Type B pancreatic cell (in vitro differentiated cells): ENCODE data around the gene RPS6KA6. TPM values are rescaled to one million over a fixed set of nuclear protein-coding genes. Genes with fewer than 3 reads are reported as not detected.

Experiments used
- DNase-seq: peaks from one replicate; pipeline ENCODE4 v3.0.0; 2021; ENCODE audit warnings: mixed read lengths; ENCODE audit not compliant: unreplicated experiment; ENCODE audit errors: extremely low spot score
- H3K27ac Mint-ChIP-seq: 2 replicates; pipeline ENCODE4 v1.8.0; 2021; ENCODE audit warnings: mild to moderate bottlenecking, mixed read lengths
- H3K27me3 Mint-ChIP-seq: 2 replicates; pipeline ENCODE4 v1.8.0; 2021; ENCODE audit warnings: mixed read lengths
- H3K36me3 Mint-ChIP-seq: 2 replicates; pipeline ENCODE4 v1.8.0; 2021; ENCODE audit warnings: mixed read lengths
- H3K4me1 Mint-ChIP-seq: one replicate; pipeline ENCODE4 v1.8.0; 2021; ENCODE audit warnings: mixed read lengths; ENCODE audit not compliant: unreplicated experiment
- H3K4me3 Mint-ChIP-seq: 2 replicates; pipeline ENCODE4 v1.8.0; 2021; ENCODE audit warnings: mild to moderate bottlenecking, mixed read lengths
- H3K9me3 Mint-ChIP-seq: 2 replicates; pipeline ENCODE4 v1.8.0; 2021; ENCODE audit warnings: mixed read lengths
- CTCF ChIP-seq: fragments of 200-600 bp; sonication (generic); conservative IDR thresholded peaks from 2 replicates; pipeline ENCODE4 v1.5.0; 2021; ENCODE audit warnings: antibody characterized with exemption, mild to moderate bottlenecking
- total RNA-seq: library from RNA; stranded (reverse); gene quantifications from 2 replicates; pipeline ENCODE4 v1.2.1, GENCODE V29; 2021; ENCODE audit warnings: low replicate concordance

RPS6KA6 gene
- total RNA-seq, 1 donor from 2014 or later: 13.4 TPM

GRCh38 chrX:84218726-84219125 lies 30.7 kb upstream of the RPS6KA6 start:
- H3K36me3 Mint-ChIP-seq: no peaks in the 10 kb centered on the region
- H3K27me3 Mint-ChIP-seq: no peaks in the 10 kb centered on the region
- no peak for DNase-seq
- H3K9me3 Mint-ChIP-seq: no peaks in the 10 kb centered on the region
- no peak overlapping the region for H3K4me3 Mint-ChIP-seq
- H3K4me1 Mint-ChIP-seq: peaks cover 3% of the 10 kb centered on the region
- no peak overlapping the region for H3K27ac Mint-ChIP-seq
- no peak for TF ChIP-seq CTCF

- no peak for TF ChIP-seq CTCF
- no peak overlapping the region for H3K4me3 Mint-ChIP-seq
- H3K27ac Mint-ChIP-seq: no peak overlapping the region
- no peak for DNase-seq
- H3K27me3 Mint-ChIP-seq: no peaks in the 10 kb centered on the region
- no peaks in the 10 kb centered on the region for H3K9me3 Mint-ChIP-seq
- no peaks in the 10 kb centered on the region for H3K36me3 Mint-ChIP-seq
- H3K4me1 Mint-ChIP-seq: peaks cover 3% of the 10 kb centered on the region
Observed at GRCh38 chrX:84216881-84217280, 28.9 kb upstream of the RPS6KA6 start.

GRCh38 chrX:84216406-84216805 lies 28.4 kb upstream of the RPS6KA6 start:
- no peak for DNase-seq
- no peak for TF ChIP-seq CTCF
- Mint-ChIP-seq H3K9me3 (no peaks in the 10 kb centered on the region), H3K27me3 (no peaks in the 10 kb centered on the region), H3K4me3 (no peak overlapping the region), H3K36me3 (no peaks in the 10 kb centered on the region), H3K4me1 (peaks cover 3% of the 10 kb centered on the region), H3K27ac (no peak overlapping the region)

GRCh38 chrX:84205276-84205675 lies 17.3 kb upstream of the RPS6KA6 start:
- H3K36me3 Mint-ChIP-seq: no peaks in the 10 kb centered on the region
- no peaks in the 10 kb centered on the region for H3K27me3 Mint-ChIP-seq

GRCh38 chrX:84199688-84200087 lies 11.7 kb upstream of the RPS6KA6 start:
- Mint-ChIP-seq H3K27me3 (no peaks in the 10 kb centered on the region), H3K4me3 (no peak overlapping the region), H3K27ac (no peak overlapping the region), H3K9me3 (no peaks in the 10 kb centered on the region), H3K4me1 (no peaks in the 10 kb centered on the region), H3K36me3 (no peaks in the 10 kb centered on the region)
- DNase-seq: no peak
- no peak for TF ChIP-seq CTCF

More at GRCh38 chrX:84205276-84205675, 17.3 kb upstream of the RPS6KA6 start:
- Mint-ChIP-seq H3K4me3 (no peak overlapping the region), H3K4me1 (no peaks in the 10 kb centered on the region), H3K27ac (no peak overlapping the region), H3K9me3 (no peaks in the 10 kb centered on the region)
- no peak for TF ChIP-seq CTCF
- DNase-seq: no peak

GRCh38 chrX:84197550-84197949 lies 9.6 kb upstream of the RPS6KA6 start:
- H3K27ac Mint-ChIP-seq: no peak overlapping the region
- H3K27me3 Mint-ChIP-seq: no peaks in the 10 kb centered on the region
- no peaks in the 10 kb centered on the region for H3K9me3 Mint-ChIP-seq
- H3K4me1 Mint-ChIP-seq: no peaks in the 10 kb centered on the region
- H3K36me3 Mint-ChIP-seq: no peaks in the 10 kb centered on the region
- no peak for DNase-seq
- no peak for TF ChIP-seq CTCF
- no peak overlapping the region for H3K4me3 Mint-ChIP-seq
